GM21390 (cell line): Measurements from ENCODE around the gene TMEM181.

Experiments
- ATAC-seq: cut with Tn5 transposase; IDR thresholded peaks from one replicate; pipeline ENCODE4 v1.9.1; 2021; ENCODE audit not compliant: unreplicated experiment

Gene TMEM181

GRCh38 chr6:158561938-158562337 is 2.0 kb downstream of the TMEM181 start:
- ATAC-seq, result no peak

GRCh38 chr6:158564243-158565121 is 4.6 kb downstream of the TMEM181 start:
- no peak for ATAC-seq

GRCh38 chr6:158565122-158565429 is 5.2 kb downstream of the TMEM181 start:
- ATAC-seq, result no peak

GRCh38 chr6:158565482-158566040 is 5.7 kb downstream of the TMEM181 start:
- ATAC-seq, result no peak

- no peak for ATAC-seq
Measured at GRCh38 chr6:158566207-158566818, 6.4 kb downstream of the TMEM181 start.

GRCh38 chr6:158567152-158567551 is 7.3 kb downstream of the TMEM181 start:
- ATAC-seq, result no peak

- no peak for ATAC-seq
Measured at GRCh38 chr6:158567871-158568401, 8.0 kb downstream of the TMEM181 start.

- ATAC-seq, result no peak
Measured at GRCh38 chr6:158568549-158568948, 8.7 kb downstream of the TMEM181 start.

GRCh38 chr6:158569036-158569435 is 9.1 kb downstream of the TMEM181 start:
- no peak for ATAC-seq

- ATAC-seq, result no peak
Measured at GRCh38 chr6:158570681-158570962, 10.7 kb downstream of the TMEM181 start.

GRCh38 chr6:158571826-158572652 is 12.1 kb downstream of the TMEM181 start:
- ATAC-seq, result no peak

GRCh38 chr6:158572653-158573541 is 13.0 kb downstream of the TMEM181 start:
- no peak for ATAC-seq

- no peak for ATAC-seq
Measured at GRCh38 chr6:158573542-158573931, 13.6 kb downstream of the TMEM181 start.

GRCh38 chr6:158574800-158575199 is 14.9 kb downstream of the TMEM181 start:
- ATAC-seq, result no peak

GRCh38 chr6:158575550-158575949 is 15.7 kb downstream of the TMEM181 start:
- ATAC-seq, result no peak

GRCh38 chr6:158584236-158584651 is 24.4 kb downstream of the TMEM181 start:
- no peak for ATAC-seq

GRCh38 chr6:158586652-158587051 is 26.8 kb downstream of the TMEM181 start:
- no peak for ATAC-seq

GRCh38 chr6:158589366-158589765 is 29.5 kb downstream of the TMEM181 start:
- ATAC-seq, result no peak

- no peak for ATAC-seq
Measured at GRCh38 chr6:158591134-158591809, 31.4 kb downstream of the TMEM181 start.

- ATAC-seq, result no peak
Measured at GRCh38 chr6:158591810-158592209, 31.9 kb downstream of the TMEM181 start.
